ENCODE data around the gene MROH9. TPM values are rescaled to one million over a fixed set of nuclear protein-coding genes. Genes with fewer than 3 reads are reported as not detected.

MROH9 gene
- polyA plus RNA-seq, 1 donor from 2014 or later = not detected

DNA sequence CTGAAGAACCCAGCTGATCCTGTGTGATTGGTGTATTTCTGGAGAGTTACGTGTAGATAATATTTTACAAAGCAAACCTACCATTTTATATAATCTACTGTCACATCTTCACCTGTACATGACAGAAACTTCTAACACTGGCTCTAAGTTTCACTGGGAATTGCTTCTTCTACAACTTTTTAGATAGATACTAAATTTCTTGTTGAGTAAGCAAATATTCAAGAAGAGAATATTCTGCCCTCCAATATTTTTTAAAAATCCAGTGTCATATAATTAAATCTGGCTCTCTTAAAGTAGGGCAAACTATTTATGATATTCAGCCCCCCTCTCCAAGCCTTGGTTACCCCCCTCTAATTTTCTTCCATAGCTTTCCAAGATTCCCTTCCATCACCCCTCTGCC is 50.1 kb downstream of the MROH9 start:
- Histone ChIP-seq H3K27me3 (ENCODE audit: insufficient read depth, low read depth, low read length) (no peaks in the 10 kb centered on the region), H3K9ac (ENCODE audit: low read length) (no peak overlapping the region), H4K20me1 (ENCODE audit: insufficient read depth) (no peaks in the 10 kb centered on the region), H3F3A (ENCODE audit: insufficient read depth, low read length, poor library complexity, severe bottlenecking) (no peaks in the 10 kb centered on the region), H3K79me2 (replicated peaks; ENCODE audit: insufficient read depth, low read length) (no peaks in the 10 kb centered on the region), H3K27ac (ENCODE audit: low read length) (no peak overlapping the region), H3K4me3 (ENCODE audit: low read length) (no peak overlapping the region), H3K9me3 (ENCODE audit: low read length) (no peaks in the 10 kb centered on the region), H3K36me3 (ENCODE audit: insufficient read depth, low read length) (no peaks in the 10 kb centered on the region), H2AFZ (ENCODE audit: low read depth, low read length) (no peak overlapping the region), H3K9me2 (ENCODE audit: insufficient read depth, low read length) (no peaks in the 10 kb centered on the region), H3K4me2 (ENCODE audit: low read length) (no peak overlapping the region)
- no peak for TF ChIP-seq CTCF (IDR thresholded peaks at IDR 0.05; ENCODE audit: poor library complexity, severe bottlenecking)
- no peak for TF ChIP-seq POLR2AphosphoS5 (IDR thresholded peaks at IDR 0.05)
- no peak for TF ChIP-seq TAF1 (IDR thresholded peaks at IDR 0.05; ENCODE audit: low read depth)
- no peak for TF ChIP-seq MXI1 (conservative IDR thresholded peaks at IDR 0.05; ENCODE audit: poor library complexity, severe bottlenecking)
- TF ChIP-seq EP300 (conservative IDR thresholded peaks at IDR 0.05; ENCODE audit: poor library complexity, severe bottlenecking) = no peak
- no peak for TF ChIP-seq SMC3 (conservative IDR thresholded peaks at IDR 0.05; ENCODE audit: poor library complexity)
- no peak for TF ChIP-seq EZH2 (IDR thresholded peaks at IDR 0.05; ENCODE audit: borderline replicate concordance, insufficient read depth, low read length, poor library complexity, severe bottlenecking)

DNA sequence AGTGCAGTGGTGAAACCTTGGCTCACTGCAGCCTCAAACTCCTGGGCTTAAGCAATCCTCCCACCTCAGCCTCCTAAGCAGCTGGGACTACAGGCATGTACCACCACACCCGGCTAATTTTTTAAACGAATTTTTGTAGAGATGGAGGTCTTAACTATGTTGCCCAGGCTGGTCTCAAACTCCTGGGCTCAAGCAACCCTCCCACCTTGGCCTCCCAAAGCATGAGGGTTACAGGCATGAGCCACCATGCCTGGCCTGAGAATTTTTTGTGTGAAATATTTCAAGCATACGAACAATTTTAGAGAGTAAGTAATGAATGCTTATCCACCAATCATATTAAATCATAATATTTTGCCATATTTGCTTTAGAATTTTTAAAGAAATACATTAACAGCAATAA is 51.6 kb downstream of the MROH9 start:
- no peaks in the 10 kb centered on the region for H3F3A ChIP-seq (ENCODE audit: insufficient read depth, low read length, poor library complexity, severe bottlenecking)
- no peaks in the 10 kb centered on the region for H4K20me1 ChIP-seq (ENCODE audit: insufficient read depth)
- no peak overlapping the region for H3K4me3 ChIP-seq (ENCODE audit: low read length)
- H3K9me3 ChIP-seq (ENCODE audit: low read length) = no peaks in the 10 kb centered on the region
- TF ChIP-seq RAD21 (conservative IDR thresholded peaks at IDR 0.05) (no peak), CTCF (IDR thresholded peaks at IDR 0.05; ENCODE audit: poor library complexity, severe bottlenecking) (no peak)
- H3K27ac ChIP-seq (ENCODE audit: low read length) = no peak overlapping the region
- no peak overlapping the region for H3K4me2 ChIP-seq (ENCODE audit: low read length)
- H3K9ac ChIP-seq (ENCODE audit: low read length) = no peak overlapping the region
- no peak overlapping the region for H2AFZ ChIP-seq (ENCODE audit: low read depth, low read length)
- no peaks in the 10 kb centered on the region for H3K36me3 ChIP-seq (ENCODE audit: insufficient read depth, low read length)
- no peaks in the 10 kb centered on the region for H3K79me2 ChIP-seq (replicated peaks; ENCODE audit: insufficient read depth, low read length)
- no peaks in the 10 kb centered on the region for H3K9me2 ChIP-seq (ENCODE audit: insufficient read depth, low read length)
- no peaks in the 10 kb centered on the region for H3K27me3 ChIP-seq (ENCODE audit: insufficient read depth, low read depth, low read length)

DNA sequence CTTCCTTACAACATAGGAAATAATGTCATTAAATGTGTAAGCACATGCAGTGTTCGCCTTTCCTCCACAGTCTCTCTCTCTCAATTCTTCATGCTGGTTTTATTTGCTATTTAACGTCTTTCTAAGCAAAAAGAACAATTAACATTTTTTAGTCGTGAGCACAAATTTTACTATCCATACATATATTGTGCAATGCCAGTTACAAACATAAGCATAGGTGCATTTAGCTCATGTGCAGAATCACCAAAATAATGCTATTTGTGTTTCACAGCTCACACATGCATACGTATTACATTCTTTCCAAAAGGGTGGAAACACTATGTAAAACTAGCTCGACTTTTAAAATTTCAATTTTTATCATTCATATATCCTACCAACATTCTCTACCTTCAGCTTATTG is 52.1 kb downstream of the MROH9 start:
- no peak for TF ChIP-seq SMC3 (conservative IDR thresholded peaks at IDR 0.05; ENCODE audit: poor library complexity)
- no peak for TF ChIP-seq POLR2AphosphoS5 (IDR thresholded peaks at IDR 0.05)
- no peak for TF ChIP-seq TAF1 (IDR thresholded peaks at IDR 0.05; ENCODE audit: low read depth)
- TF ChIP-seq EZH2 (IDR thresholded peaks at IDR 0.05; ENCODE audit: borderline replicate concordance, insufficient read depth, low read length, poor library complexity, severe bottlenecking) = no peak
- no peak for TF ChIP-seq MXI1 (conservative IDR thresholded peaks at IDR 0.05; ENCODE audit: poor library complexity, severe bottlenecking)
- TF ChIP-seq, protein P1, sequence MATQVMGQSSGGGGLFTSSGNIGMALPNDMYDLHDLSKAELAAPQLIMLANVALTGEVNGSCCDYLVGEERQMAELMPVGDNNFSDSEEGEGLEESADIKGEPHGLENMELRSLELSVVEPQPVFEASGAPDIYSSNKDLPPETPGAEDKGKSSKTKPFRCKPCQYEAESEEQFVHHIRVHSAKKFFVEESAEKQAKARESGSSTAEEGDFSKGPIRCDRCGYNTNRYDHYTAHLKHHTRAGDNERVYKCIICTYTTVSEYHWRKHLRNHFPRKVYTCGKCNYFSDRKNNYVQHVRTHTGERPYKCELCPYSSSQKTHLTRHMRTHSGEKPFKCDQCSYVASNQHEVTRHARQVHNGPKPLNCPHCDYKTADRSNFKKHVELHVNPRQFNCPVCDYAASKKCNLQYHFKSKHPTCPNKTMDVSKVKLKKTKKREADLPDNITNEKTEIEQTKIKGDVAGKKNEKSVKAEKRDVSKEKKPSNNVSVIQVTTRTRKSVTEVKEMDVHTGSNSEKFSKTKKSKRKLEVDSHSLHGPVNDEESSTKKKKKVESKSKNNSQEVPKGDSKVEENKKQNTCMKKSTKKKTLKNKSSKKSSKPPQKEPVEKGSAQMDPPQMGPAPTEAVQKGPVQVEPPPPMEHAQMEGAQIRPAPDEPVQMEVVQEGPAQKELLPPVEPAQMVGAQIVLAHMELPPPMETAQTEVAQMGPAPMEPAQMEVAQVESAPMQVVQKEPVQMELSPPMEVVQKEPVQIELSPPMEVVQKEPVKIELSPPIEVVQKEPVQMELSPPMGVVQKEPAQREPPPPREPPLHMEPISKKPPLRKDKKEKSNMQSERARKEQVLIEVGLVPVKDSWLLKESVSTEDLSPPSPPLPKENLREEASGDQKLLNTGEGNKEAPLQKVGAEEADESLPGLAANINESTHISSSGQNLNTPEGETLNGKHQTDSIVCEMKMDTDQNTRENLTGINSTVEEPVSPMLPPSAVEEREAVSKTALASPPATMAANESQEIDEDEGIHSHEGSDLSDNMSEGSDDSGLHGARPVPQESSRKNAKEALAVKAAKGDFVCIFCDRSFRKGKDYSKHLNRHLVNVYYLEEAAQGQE (IDR thresholded peaks at IDR 0.05; ENCODE audit: borderline replicate concordance) = no peak
- TF ChIP-seq EP300 (conservative IDR thresholded peaks at IDR 0.05; ENCODE audit: poor library complexity, severe bottlenecking) = no peak
- TF ChIP-seq RAD21 (conservative IDR thresholded peaks at IDR 0.05) = no peak
- TF ChIP-seq CTCF (IDR thresholded peaks at IDR 0.05; ENCODE audit: poor library complexity, severe bottlenecking) = no peak
- no peaks in the 10 kb centered on the region for H4K20me1 ChIP-seq (ENCODE audit: insufficient read depth)
- no peaks in the 10 kb centered on the region for H3K79me2 ChIP-seq (replicated peaks; ENCODE audit: insufficient read depth, low read length)
- H3K27ac ChIP-seq (ENCODE audit: low read length) = no peak overlapping the region
- no peak overlapping the region for H3K9ac ChIP-seq (ENCODE audit: low read length)
- no peaks in the 10 kb centered on the region for H3K27me3 ChIP-seq (ENCODE audit: insufficient read depth, low read depth, low read length)
- H3K9me2 ChIP-seq (ENCODE audit: insufficient read depth, low read length) = no peaks in the 10 kb centered on the region
- no peaks in the 10 kb centered on the region for H3K36me3 ChIP-seq (ENCODE audit: insufficient read depth, low read length)
- H3F3A ChIP-seq (ENCODE audit: insufficient read depth, low read length, poor library complexity, severe bottlenecking) = no peaks in the 10 kb centered on the region
- no peak overlapping the region for H2AFZ ChIP-seq (ENCODE audit: low read depth, low read length)
- no peak overlapping the region for H3K4me2 ChIP-seq (ENCODE audit: low read length)
- no peak overlapping the region for H3K4me3 ChIP-seq (ENCODE audit: low read length)
- no peaks in the 10 kb centered on the region for H3K9me3 ChIP-seq (ENCODE audit: low read length)

Measured in neural cell (in vitro differentiated cells).